HG02938 (cell line): ENCODE data around the gene ZNF276.
"Not testable (repeated sequence)": the region's sequence is repeated elsewhere in the genome, so short reads cannot be mapped to it uniquely, and the experiment has no call there.

ENCODE experiments used
- ATAC-seq: cut with Tn5 transposase; IDR thresholded peaks from one replicate; pipeline ENCODE4 v1.9.1; 2021; ENCODE audit warnings: mild to moderate bottlenecking, moderate library complexity; ENCODE audit not compliant: unreplicated experiment

ZNF276 gene, protein sequence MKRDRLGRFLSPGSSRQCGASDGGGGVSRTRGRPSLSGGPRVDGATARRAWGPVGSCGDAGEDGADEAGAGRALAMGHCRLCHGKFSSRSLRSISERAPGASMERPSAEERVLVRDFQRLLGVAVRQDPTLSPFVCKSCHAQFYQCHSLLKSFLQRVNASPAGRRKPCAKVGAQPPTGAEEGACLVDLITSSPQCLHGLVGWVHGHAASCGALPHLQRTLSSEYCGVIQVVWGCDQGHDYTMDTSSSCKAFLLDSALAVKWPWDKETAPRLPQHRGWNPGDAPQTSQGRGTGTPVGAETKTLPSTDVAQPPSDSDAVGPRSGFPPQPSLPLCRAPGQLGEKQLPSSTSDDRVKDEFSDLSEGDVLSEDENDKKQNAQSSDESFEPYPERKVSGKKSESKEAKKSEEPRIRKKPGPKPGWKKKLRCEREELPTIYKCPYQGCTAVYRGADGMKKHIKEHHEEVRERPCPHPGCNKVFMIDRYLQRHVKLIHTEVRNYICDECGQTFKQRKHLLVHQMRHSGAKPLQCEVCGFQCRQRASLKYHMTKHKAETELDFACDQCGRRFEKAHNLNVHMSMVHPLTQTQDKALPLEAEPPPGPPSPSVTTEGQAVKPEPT

DNA sequence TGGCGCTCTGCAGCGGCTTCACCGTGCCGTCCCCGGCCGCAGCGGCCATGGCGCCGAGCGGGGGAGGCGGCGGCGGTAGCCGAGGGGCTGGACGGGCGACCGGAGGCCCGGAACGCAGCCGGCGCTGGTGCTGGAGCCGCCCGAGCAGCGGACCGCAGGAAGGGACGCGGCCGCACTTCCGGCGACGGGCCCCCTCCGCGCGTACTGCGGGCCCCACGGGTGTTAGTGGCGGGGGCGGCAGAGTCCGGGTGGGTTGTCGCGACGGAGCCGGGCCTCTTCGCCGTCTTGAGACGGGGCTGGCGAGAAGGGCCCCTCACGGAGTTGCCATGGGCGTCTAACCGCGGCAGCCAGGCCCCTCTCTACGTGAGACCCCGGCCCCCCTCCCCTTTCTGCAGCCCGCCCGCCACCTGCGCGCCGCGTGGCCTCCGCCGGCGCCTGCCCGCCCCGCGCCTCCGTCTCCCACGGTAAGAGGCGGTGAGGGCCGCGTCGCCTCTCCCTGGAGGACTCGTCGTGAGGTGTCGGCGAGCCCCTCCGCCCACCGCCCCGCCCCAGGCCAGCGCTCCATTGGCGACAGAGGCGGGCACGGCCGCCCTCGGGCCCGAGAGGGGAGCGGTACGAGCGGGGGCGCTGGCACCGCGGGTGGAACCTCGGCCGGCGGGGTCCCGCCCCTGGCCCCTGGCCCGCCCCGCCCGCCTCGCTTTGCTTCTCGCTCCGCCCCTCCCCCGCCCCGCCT, at the start of gene ZNF276, which contains the start of gene VPS9D1:
Gene ZNF276 (plus strand): TSS at position 725 of the 733 bp plus-strand sequence. CDS start 104 bp downstream, outside the sequence.
Gene VPS9D1 (minus strand): TSS at position 86 of the 733 bp plus-strand sequence. CDS start 37 bp downstream, at position 49.
- peak; percentile 47 for ATAC-seq

DNA sequence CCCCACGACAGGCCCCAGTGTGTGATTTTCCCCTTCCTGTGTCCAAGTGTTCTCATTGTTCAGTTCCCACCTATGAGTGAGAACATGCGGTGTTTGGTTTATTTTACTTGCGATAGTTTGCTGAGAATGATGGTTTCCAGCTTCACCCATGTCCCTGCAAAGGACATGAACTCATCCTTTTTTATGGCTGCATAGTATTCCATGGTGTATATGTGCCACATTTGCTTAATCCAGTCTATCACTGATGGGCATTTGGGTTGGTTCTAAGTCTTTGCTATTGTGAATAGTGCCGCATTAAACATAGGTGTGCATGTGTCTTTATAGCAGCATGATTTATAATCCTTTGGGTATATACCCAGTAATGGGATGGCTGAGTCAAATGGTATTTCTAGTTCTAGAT, 49.8 kb upstream of the ZNF276 start:
- ATAC-seq = not testable (repeated sequence)

DNA sequence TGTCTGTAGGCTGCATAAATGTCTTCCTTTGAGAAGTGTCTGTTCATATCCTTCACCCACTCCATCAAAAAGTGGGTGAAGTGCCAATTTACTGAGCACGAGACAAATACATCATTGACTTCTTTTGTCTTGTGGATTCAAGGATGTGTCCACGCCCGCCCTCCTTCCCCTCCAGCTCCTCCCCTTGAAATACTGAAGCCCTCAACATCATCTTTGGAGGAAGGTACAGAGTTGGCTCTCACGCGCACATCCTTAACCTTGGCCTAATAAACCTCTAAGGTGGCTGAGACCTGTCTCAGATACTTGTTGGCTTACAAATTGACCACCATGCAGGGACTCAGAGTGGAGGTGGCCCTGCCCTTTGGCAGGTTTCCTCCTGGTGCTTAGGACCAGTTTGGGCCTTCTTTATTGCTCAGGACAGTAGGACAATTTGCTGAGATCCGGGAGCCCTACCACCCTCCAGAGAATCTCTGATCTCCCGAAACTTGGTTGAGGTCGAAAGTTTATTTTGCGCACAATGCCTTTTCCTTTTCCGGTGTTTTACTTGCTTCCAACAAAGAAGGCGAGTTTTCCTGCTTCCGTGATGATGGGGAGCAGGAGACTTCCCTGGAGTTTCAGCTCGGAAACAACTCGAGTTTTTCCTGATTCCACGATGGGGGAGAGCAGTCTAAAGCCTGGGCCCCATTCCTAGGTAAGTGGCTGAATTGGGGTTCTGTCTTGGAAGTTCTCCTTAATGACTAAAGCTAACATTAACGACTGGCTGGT, 49.0 kb upstream of the ZNF276 start:
- no peak for ATAC-seq

DNA sequence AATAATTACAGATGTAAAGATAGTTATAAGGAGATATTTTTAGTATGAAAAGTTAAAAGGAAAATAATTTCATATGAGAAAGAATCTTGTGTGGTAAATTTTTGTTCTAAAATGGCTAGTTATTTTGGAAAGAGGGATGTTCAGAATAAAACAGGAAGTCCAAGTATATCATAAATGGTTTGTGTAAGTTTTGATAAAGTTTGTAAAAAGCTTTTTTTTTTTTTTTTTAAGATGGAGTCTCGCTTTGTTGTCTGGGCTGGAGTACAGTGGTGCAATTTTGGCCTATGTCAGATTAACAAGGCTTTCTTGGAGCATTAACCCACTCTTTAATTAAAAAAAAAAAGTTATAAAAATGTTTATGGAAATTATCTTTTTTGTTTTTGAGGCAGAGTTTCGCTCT, 43.1 kb upstream of the ZNF276 start:
- ATAC-seq = no peak

DNA sequence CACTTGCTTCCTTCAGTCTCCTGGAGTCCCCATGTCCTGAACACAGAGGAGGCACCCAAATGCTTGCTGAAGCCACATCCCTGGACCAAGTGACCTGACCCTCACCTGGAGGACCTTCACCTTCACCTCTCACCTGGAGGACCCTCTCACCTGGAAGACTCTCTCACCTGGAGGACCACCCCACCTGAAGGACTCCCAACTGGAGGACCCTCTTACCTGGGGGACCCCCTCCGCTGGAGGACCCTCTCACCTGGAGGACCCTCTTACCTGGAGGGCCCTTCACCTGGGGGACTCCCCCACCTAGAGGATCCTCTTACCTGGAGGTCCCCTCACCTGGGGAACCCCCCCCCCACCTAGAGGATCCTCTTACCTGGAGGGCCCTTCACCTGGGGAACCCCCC, 35.4 kb upstream of the ZNF276 start:
- no peak for ATAC-seq

DNA sequence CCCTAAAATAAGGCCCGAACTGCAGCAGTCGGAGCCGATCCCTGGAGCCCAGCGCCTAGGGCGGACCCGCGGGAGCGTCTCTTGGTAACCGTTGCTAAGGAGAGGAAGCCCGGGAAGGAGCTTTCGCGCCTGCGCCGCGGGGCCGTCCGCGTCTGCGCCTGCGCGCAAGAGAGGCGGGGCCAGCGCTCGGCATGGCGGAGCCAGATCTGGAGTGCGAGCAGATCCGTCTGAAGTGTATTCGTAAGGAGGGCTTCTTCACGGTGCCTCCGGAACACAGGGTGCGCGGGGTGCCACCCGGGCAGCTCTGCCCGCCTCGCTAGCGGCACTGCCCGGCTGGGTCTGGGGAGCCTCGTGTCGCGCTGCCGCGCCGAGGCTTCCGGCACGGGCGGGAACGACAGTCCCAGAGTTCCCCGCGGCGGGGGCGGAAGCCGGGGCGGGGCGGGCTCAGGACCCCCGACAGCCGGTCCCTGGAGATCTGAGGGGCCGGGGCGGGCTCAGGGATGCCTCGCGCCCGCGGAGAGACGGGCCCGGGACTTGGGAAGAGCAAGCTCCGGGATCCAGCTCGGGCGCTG, 34.7 kb upstream of the ZNF276 start, which contains the start of gene CDK10:
Gene CDK10 (plus strand): TSS at position 170 of the 572 bp plus-strand sequence. CDS start 22 bp downstream, at position 192.
- ATAC-seq = peak; percentile 73

DNA sequence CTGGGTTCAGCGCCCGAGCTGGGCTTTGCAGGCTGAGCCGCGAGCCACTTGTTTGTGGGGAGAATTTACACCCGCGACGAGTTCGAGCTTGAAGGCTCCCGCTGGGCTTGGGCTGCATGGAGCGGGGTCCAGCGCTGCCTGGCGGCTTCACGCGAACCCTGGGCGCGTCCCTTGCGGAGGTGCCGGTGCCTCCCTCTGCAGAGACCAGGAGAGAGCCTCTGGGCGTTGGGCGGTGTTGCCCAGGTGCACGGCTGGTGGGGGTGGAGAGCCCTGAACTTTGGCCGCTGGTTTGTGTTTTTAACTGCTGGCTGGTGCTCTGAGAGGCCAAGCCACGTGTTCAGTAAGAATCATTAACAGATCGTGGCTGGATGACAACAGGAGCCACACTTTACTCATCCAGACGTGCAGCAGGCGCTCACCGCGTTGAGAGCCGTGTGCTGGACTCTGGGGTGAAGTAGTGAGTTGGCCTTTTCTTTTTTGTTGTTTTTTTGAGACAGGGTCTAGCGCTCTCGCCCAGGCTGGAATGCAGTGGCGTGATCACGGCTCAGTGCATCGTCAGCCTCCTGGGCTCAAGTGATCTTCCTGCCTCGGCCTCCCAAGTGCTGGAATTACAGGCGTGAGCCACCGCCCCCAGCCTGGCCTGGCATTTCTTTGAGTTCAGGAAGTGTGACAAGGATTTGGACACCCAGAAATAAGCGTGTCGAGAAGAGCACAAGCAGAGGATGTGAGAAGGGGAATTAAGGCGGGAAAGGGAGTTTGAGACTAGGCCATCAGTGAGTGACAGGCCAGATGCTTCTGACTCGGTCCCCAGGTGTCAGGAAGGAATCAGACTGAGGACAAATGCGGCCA, 34.0 kb upstream of the ZNF276 start:
- ATAC-seq = peak; percentile 44

DNA sequence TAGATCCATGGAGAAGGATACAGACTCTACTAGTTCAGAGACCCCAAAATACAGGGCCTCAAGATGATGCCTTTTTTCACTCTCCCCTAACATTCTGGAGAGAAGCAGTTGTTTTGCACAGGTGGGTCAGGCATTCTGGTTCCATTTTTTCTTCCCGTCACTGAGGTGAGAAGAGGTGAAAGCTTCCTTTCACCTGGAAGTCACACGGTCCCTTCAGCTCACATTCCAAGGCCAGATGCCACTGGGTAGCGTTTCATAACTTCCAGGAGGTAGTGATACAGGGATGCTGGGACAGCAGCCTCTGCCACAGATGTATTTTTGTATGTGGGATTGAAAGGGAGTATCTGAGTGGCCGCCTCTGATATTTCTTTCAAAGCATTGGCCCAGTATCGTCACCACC, 32.9 kb upstream of the ZNF276 start:
- no peak for ATAC-seq

DNA sequence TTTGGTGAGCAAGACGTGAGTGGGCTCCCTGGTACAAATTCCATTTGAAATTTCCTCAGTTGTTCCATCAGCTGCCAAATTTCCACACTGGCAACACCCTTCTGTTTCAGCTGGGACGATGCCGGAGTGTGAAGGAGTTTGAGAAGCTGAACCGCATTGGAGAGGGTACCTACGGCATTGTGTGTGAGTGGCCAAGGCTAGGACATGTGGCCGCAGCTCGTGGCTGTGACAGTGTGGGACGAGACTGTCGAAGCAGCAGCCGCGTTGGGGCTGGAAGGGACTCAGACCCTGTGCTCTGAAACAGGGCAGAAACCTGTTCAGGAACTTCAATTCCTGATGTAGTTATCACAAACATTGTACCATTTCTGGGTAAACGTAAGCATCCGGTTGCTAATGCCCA, 32.2 kb upstream of the ZNF276 start:
- no peak for ATAC-seq

DNA sequence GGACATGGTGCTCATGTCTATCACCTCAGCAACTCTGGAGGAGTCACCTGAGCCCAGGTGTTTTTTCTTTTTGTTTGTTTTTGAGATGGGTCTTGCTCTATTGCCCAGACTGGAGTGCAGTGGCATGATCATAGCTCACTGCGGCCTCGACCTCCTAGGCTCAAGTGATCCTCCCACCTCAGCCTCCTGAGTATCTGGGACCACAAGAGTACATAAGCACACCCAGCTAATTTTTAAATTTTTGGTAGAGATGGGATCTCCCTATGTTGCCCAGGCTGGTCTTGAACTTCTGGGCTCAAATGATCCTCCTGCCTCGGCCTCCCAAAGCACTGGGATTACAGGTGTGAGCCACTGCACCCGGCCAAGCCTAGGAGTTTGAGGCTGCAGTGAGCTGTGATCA, 31.7 kb upstream of the ZNF276 start:
- not testable (repeated sequence) for ATAC-seq

DNA sequence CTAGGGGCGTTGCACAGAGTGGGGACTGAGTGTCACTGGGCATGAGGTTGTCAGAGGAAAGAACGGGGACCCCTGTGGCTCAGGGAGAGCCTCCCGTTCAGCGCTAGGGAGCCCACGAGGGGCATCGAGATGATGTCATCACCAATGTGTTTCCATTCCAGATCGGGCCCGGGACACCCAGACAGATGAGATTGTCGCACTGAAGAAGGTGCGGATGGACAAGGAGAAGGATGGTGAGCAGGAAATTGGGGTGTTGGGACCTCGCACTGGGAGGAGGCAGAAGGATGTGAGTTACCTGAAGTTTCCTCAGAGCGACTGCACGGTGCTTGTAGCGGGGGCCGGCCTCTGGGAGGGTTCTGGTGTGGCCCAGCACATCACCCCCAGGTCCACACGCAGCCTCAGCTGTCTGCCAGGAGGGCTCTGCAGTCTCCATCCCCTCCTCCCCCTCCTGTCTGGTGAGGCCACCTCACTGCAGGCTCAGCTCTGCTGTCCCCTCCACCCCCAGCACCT, 30.9 kb upstream of the ZNF276 start:
- ATAC-seq = no peak

DNA sequence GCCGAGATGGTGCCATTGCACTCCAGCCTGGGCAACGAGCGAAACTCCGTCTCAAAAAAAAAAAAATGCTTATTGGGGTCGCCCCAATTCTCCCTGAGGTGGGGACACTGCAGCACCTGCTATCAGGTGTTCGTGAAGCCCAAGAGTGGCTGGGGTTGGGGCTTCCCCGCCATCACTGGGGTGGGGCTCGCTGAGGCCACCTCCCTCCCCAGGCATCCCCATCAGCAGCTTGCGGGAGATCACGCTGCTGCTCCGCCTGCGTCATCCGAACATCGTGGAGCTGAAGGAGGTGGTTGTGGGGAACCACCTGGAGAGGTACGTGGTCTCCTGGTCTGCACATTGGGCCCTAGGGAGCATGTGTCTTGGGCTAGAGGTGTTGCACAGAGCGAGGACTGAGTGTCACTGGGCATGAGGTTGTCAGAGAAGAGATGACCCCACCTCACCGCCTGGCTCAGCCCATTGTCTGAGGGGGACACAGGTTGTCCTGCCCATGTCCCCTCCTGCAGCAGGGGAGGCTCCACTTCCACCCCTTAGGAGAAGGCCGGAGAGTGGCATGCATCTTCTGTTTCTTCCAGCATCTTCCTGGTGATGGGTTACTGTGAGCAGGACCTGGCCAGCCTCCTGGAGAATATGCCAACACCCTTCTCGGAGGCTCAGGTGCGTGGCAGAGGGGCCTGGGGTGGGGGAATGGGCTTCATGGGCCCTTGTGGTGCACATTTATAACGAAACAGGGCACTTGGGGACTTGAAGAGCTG, 29.9 kb upstream of the ZNF276 start:
- ATAC-seq = no peak

DNA sequence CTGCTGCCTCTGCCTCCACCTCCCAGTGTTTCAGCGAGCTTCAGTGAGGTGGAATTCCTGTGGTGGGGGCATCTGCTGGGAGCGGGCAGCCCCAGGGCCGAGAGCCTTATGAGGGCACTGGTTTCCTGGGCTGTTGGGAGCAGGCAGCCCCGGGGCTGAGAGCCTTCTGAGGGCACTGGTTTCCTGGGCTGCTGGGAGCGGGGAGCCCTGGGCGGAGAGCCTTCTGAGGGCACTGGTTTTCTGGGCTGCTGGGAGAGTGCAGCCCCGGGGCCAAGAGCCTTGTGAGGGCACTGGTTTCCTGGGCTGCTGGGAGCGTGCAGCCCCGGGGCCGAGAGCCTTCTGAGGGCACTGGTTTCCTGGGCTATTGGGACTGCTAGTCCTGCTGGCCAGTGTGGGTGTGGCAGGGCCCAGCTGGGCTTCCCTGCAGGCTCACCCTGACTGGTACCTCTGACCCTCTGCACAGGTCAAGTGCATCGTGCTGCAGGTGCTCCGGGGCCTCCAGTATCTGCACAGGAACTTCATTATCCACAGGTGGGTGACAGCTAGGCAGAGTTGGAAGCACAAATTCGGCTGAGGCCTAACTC, 29.3 kb upstream of the ZNF276 start:
- no peak for ATAC-seq

DNA sequence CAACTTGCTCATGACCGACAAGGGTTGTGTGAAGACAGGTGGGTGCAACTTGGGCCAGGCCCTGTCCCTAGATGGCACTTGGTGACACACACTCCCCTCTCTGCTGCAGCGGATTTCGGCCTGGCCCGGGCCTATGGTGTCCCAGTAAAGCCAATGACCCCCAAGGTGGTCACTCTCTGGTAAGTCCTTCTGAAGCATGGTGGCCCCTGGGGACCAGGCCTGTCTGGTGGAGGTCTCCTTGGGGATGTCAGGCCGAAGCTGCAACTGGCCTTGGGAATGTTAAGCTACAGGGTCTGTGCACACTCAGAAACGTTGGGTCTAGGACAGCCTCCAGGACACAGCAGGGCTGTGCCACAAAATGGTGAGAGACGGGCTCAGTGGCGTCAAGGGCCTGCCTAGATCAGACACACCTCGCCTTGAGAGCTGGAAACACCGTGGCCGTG, 28.0 kb upstream of the ZNF276 start:
- no peak for ATAC-seq

DNA sequence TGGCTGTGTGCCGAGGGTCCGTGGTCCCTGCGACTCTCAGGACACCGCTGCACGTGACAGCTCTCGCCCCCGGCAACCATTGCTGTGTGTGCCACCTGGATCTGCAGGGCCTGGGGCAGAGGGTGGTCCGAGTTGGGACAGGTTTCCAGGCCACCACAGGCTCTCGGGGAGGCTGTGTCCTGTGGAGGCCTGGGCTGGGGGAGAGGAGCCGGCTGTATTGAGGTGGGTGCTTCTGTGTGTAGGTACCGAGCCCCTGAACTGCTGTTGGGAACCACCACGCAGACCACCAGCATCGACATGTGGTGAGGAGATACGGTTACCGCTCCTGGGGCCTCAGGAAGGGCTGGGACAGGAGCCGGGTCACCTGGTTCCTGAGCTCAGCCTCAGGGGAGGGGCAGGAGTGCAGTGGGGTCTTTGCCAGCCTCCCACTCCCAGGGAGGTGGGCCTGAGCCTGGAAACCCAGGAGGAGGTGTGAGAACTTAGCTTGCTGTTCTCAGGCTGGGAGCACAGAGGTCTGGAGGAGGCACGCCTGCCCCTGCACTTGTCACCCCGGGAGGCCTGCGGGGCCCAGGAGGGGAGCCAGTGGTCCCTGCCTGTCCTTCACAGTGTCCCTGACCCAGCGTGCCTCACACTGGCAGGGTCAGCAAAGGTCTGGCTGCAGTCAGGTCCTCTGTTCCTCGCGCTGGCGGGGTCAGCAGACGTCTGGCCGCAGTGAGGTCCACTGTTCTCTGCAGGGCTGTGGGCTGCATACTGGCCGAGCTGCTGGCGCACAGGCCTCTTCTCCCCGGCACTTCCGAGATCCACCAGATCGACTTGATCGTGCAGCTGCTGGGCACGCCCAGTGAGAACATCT, 27.2 kb upstream of the ZNF276 start:
- no peak for ATAC-seq

DNA sequence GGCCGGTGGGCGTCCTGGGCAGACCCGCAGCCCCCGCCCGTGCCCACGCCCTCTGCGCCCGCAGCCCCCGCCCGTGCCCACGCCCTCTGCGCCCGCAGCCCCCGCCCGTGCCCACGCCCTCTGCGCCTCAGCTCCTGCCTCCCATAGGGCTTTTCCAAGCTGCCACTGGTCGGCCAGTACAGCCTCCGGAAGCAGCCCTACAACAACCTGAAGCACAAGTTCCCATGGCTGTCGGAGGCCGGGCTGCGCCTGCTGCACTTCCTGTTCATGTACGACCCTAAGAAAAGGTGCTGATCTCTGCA, 26.6 kb upstream of the ZNF276 start:
- not testable (repeated sequence) for ATAC-seq

DNA sequence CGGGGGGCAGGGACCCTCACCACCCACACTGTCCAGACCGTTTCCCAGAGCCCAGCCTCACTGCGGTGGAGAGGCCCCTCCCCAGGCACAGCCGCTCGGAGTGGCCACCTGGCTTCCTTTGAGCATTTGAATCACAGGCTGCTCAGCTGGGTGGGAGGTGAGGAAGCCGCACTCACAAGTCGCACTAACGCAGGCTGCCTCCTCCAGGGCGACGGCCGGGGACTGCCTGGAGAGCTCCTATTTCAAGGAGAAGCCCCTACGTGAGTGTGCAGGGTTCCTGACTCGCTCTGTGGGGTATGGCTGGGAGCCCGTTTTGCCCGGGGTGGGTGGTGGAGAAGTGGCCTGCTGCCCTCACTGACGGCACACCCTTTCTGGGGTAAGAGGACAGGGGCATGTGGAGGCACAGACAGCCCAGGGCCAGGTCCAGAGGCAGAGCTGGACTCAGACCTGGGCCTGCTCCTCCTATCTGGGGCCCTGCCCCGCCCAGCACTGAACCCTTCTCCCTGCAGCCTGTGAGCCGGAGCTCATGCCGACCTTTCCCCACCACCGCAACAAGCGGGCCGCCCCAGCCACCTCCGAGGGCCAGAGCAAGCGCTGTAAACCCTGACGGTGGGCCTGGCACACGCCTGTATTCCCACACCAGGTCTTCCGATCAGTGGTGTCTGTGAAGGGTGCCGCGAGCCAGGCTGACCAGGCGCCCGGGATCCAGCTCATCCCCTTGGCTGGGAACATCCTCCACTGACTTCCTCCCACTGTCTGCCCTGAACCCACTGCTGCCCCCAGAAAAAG, 26.1 kb upstream of the ZNF276 start:
- ATAC-seq = no peak
